GM12878 (cell line): ENCODE results near the gene EFHD1. TPM values are rescaled to one million over a fixed set of nuclear protein-coding genes. Genes with fewer than 3 reads are reported as not detected.

ENCODE experiments used
- ATAC-seq: fragments of 200-7000 bp; cut with Tn5 transposase; 3 replicates; pipeline ENCODE4 v1.9.1; 2020; ENCODE audit warnings: mild to moderate bottlenecking, moderate library complexity
- BruUV-seq: library from RNA; stranded (reverse); fragments of 400-500 nt; replicated peaks from 2 replicates; lab custom pipeline; 2021; lab: Mats Ljungman, UMichigan
- CTCF ChIA-PET: fragments of 300-600 bp; sonication (Branson Sonifier 250); formaldehyde crosslinking; extraction: SDS; loops from one replicate; lab custom pipeline; 2021; ENCODE audit warnings: inconsistent platforms; lab: Yijun Ruan, JAX
- POLR2A ChIA-PET: fragments of 350-600 bp; formaldehyde crosslinking; extraction: SDS; loops from one replicate; lab custom pipeline; 2021; ENCODE audit warnings: inconsistent platforms; lab: Charles Lee
- RAD21 ChIA-PET: fragments of 300-600 bp; sonication (Branson Sonifier 250); formaldehyde crosslinking; loops from one replicate; lab custom pipeline; 2023; ENCODE audit warnings: antibody characterized with exemption; ENCODE audit not compliant: unreplicated experiment; lab: Charles Lee
- SMC1A ChIA-PET: fragments of 300-600 bp; sonication (Branson Sonifier 250); formaldehyde crosslinking; loops from one replicate; lab custom pipeline; 2023; ENCODE audit not compliant: unreplicated experiment, uncharacterized antibody; lab: Charles Lee
- DNase-seq: peaks from one replicate; pipeline ENCODE4 v3.0.0-alpha.2; 2011; ENCODE audit warnings: low read depth, low spot score
- FAIRE-seq: peaks from 3 replicates; lab custom pipeline; 2011; peaks lifted over from hg19 to GRCh38; lab: Jason Lieb, UNC
- H2AFZ ChIP-seq: 2 replicates; pipeline ENCODE4 v1.6.0; 2011; ENCODE audit warnings: low read depth, low read length, control low read depth; ENCODE audit not compliant: control insufficient read depth
- H3K27ac ChIP-seq: 2 replicates; pipeline ENCODE4 v1.5.1; 2011; ENCODE audit warnings: control low read depth; ENCODE audit not compliant: control insufficient read depth, insufficient read depth
- H3K27me3 ChIP-seq, 2 experiments: replicated peaks in 1 of 2; 2 replicates each; pipeline versions ENCODE4 v1.6.0 to v1.6.1; 2011; ENCODE audit warnings: low read length in 1 of 2; ENCODE audit not compliant: control insufficient read depth in 2 of 2, insufficient read depth in 2 of 2
- H3K36me3 ChIP-seq, 2 experiments: 2 replicates each; pipeline ENCODE4 v1.5.1; 2011; ENCODE audit warnings: low read length in 1 of 2; ENCODE audit not compliant: control insufficient read depth in 2 of 2, insufficient read depth in 2 of 2
- H3K4me1 ChIP-seq: 2 replicates; pipeline ENCODE4 v1.6.1; 2011; ENCODE audit warnings: mild to moderate bottlenecking, low read length, moderate library complexity, mixed read lengths; ENCODE audit not compliant: control insufficient read depth, insufficient read depth
- H3K4me2 ChIP-seq: 2 replicates; pipeline ENCODE4 v1.6.0; 2011; ENCODE audit warnings: control low read depth; ENCODE audit not compliant: control insufficient read depth, insufficient read depth
- H3K4me3 ChIP-seq: fragments of 200-600 bp; sonication (generic); 2 replicates; pipeline ENCODE4 v1.5.1; 2016
- H3K79me2 ChIP-seq: 2 replicates; pipeline ENCODE4 v1.6.0; 2011; ENCODE audit warnings: low read length; ENCODE audit not compliant: control insufficient read depth, insufficient read depth
- H3K9ac ChIP-seq: 2 replicates; pipeline ENCODE4 v1.8.0; 2011; ENCODE audit warnings: low read length, control low read depth, mixed read lengths; ENCODE audit not compliant: control insufficient read depth, insufficient read depth
- H3K9me3 ChIP-seq: replicated peaks from 3 replicates; pipeline ENCODE4 v1.5.1; 2011; ENCODE audit warnings: mild to moderate bottlenecking, low read length; ENCODE audit not compliant: control insufficient read depth, insufficient read depth
- H4K20me1 ChIP-seq: 2 replicates; pipeline ENCODE4 v1.6.0; 2011; ENCODE audit not compliant: control insufficient read depth, insufficient read depth
- BMI1 ChIP-seq: fragments of 450-650 bp; IDR thresholded peaks from 2 replicates; pipeline ENCODE4 v1.6.1; 2016; ENCODE audit warnings: mild to moderate bottlenecking, moderate library complexity, borderline replicate concordance
- IKZF1 ChIP-seq: fragments of 450-650 bp; conservative IDR thresholded peaks from 2 replicates; pipeline ENCODE4 v1.6.1; 2017; ENCODE audit warnings: antibody characterized with exemption, mild to moderate bottlenecking
- POLR2A ChIP-seq: IDR thresholded peaks from 2 replicates; pipeline ENCODE4 v1.6.1; 2011; ENCODE audit warnings: low read depth, mild to moderate bottlenecking, low read length
- RB1 ChIP-seq: fragments of 450-650 bp; formaldehyde crosslinking; IDR thresholded peaks from 2 replicates; pipeline ENCODE4 v1.6.1; 2017; ENCODE audit warnings: mild to moderate bottlenecking, borderline replicate concordance
- RCOR1 ChIP-seq: conservative IDR thresholded peaks from 2 replicates; pipeline ENCODE4 v1.6.1; 2012; ENCODE audit warnings: low read depth, low read length, improper control_type of control experiment
- SUPT20H ChIP-seq: IDR thresholded peaks from 2 replicates; pipeline ENCODE4 v1.6.1; 2011; ENCODE audit warnings: low read depth, mild to moderate bottlenecking, low read length, moderate library complexity, borderline replicate concordance; ENCODE audit not compliant: control insufficient read depth
- WRNIP1 ChIP-seq: IDR thresholded peaks from 2 replicates; pipeline ENCODE4 v1.6.1; 2011; ENCODE audit warnings: low read depth, low read length, improper control_type of control experiment, borderline replicate concordance
- ZNF24 ChIP-seq: fragments of 450-650 bp; IDR thresholded peaks from 2 replicates; pipeline ENCODE4 v1.6.1; 2017; ENCODE audit warnings: antibody characterized with exemption, mild to moderate bottlenecking
- ZNF687 ChIP-seq: fragments of 450-650 bp; IDR thresholded peaks from 2 replicates; pipeline ENCODE4 v1.6.1; 2017; ENCODE audit warnings: mild to moderate bottlenecking, moderate library complexity
- WGBS: methylation state at CpG from one replicate; pipeline ENCODE4 v1.1.6; 2016; ENCODE audit warnings: low lambda C conversion rate; ENCODE audit not compliant: insufficient replicate concordance, insufficient coverage; ENCODE audit errors: missing lambda C conversion rate; 5-methylcytosine and 5-hydroxymethylcytosine counted together
- in situ Hi-C: fragments of 300-500 bp; cut with MboI; formaldehyde crosslinking; loops from 9 replicates; pipeline ENCODE4 v1.14.3; 2018; ENCODE audit warnings: mixed read lengths
- intact Hi-C: fragments of 100-400 bp; cut with micrococcal nuclease; formaldehyde crosslinking; loops from one replicate; pipeline ENCODE4 v1.14.2; 2022; ENCODE audit not compliant: unreplicated experiment
- polyA plus RNA-seq, 11 experiments: library from polyadenylated mRNA; depleted of rRNA in 4 of 11; unstranded in 6 of 11; stranded (reverse) in 5 of 11; fragments of >200 nt; fragmentation: Nextera tagmentation in 4 of 11; fragmentation: Illumina TruSeq in 1 of 11; extraction: Ambion mirVana in 4 of 11; extraction: Trizol in 1 of 11; gene quantifications; 1 replicate in 1 of 11; 2 replicates in 10 of 11; pipeline versions ENCODE4 v1.2.1 to v1.2.3, GENCODE V29; 2011 to 2016; ENCODE audit warnings: inconsistent platforms in 2 of 11, missing spikeins in 2 of 11, low read depth in 1 of 11
- total RNA-seq, 4 experiments: library from RNA; depleted of rRNA in 3 of 4; stranded (reverse); fragments of >200 nt in 3 of 4; fragmentation: Illumina TruSeq in 1 of 4; extraction: Trizol in 1 of 4; gene quantifications; 2 replicates each; pipeline versions ENCODE4 v1.2.1 to v1.2.3, GENCODE V29; 2013 to 2021

EFHD1 gene
- total and polyA plus RNA-seq, 10 of the 15 experiments (the other 5 are each of a cell fraction or from before 2014, with no cell fraction given), result 0.07 TPM; not detected in 9

GRCh38 chr2:232636788-232637420, 3.5 kb downstream of the EFHD1 start:
- Histone ChIP-seq H3K4me2 (no peak overlapping the region), H3K4me3 (no peak overlapping the region), H3K27ac (no peak overlapping the region), H3K4me1 (no peaks in the 10 kb centered on the region), H3K9ac (no peak overlapping the region), H3K27me3 (peaks cover 4 to 12% of the 10 kb centered on the region in 2 experiments), H3K36me3 (no peaks in the 10 kb centered on the region), H4K20me1 (no peaks in the 10 kb centered on the region), H3K79me2 (no peaks in the 10 kb centered on the region), H3K9me3 (no peaks in the 10 kb centered on the region), H2AFZ (no peak overlapping the region)
- RAD21 ChIA-PET, result no interaction called here
- no peak for DNase-seq
- BruUV-seq, result no TSS peak
- POLR2A ChIA-PET, result interaction anchor here (0.6 kb wide), 1 partner anchor 179 kb away, joined by 3 read pairs; no protein-coding TSS in a partner anchor
- 57% methylated on average over 16 of the region's 16 CpGs for WGBS
- FAIRE-seq, result no peak
- in situ Hi-C loops (no loop called here), intact Hi-C loops (no loop called here)
- no peak for ATAC-seq
- no peak for TF ChIP-seq BMI1
- SMC1A ChIA-PET, result no interaction called here
- CTCF ChIA-PET, result no interaction called here

- no TSS peak for BruUV-seq
- Histone ChIP-seq H3K36me3 (no peaks in the 10 kb centered on the region), H3K27me3 (peaks cover 2% of the 10 kb centered on the region in 2 experiments), H3K9me3 (no peaks in the 10 kb centered on the region), H2AFZ (no peak overlapping the region), H4K20me1 (no peaks in the 10 kb centered on the region), H3K4me2 (no peak overlapping the region), H3K9ac (no peak overlapping the region), H3K4me3 (no peak overlapping the region), H3K4me1 (no peaks in the 10 kb centered on the region), H3K79me2 (no peaks in the 10 kb centered on the region), H3K27ac (no peak overlapping the region)
- no peak for DNase-seq
- TF ChIP-seq ZNF687 (no peak), RB1 (no peak), RCOR1 (no peak), SUPT20H (no peak), WRNIP1 (no peak), IKZF1 (no peak), ZNF24 (no peak), POLR2A (no peak)
- intact Hi-C loops (no loop called here), in situ Hi-C loops (no loop called here)
- no peak for ATAC-seq
- RAD21 ChIA-PET, result no interaction called here
- POLR2A ChIA-PET, result interaction anchor here (0.6 kb wide), 1 partner anchor 178 kb away, joined by 3 read pairs; no protein-coding TSS in a partner anchor
- SMC1A ChIA-PET, result no interaction called here
- WGBS, result 29% methylated on average over 11 of the region's 11 CpGs
- no peak for FAIRE-seq
- CTCF ChIA-PET, result no interaction called here
These were observed 4.6 kb downstream of the EFHD1 start for GRCh38 chr2:232637866-232638583.
